Keratinocyte (primary cell): ENCODE measurements around the gene EDN2. TPM values are rescaled to one million over a fixed set of nuclear protein-coding genes. Genes with fewer than 3 reads are reported as not detected.

Experiments used
- DNase-seq: peaks from one replicate; pipeline ENCODE4 v3.0.0-alpha.2; 2011; ENCODE audit warnings: low read depth, missing footprints, low spot score
- FAIRE-seq: peaks from 2 replicates; lab custom pipeline; 2011; peaks lifted over from hg19 to GRCh38; lab: Jason Lieb, UNC
- H2AFZ ChIP-seq: 2 replicates; pipeline ENCODE4 v1.6.0; 2012; ENCODE audit warnings: low read length, control low read depth, inconsistent platforms; ENCODE audit not compliant: control insufficient read depth
- H3K27ac ChIP-seq: 2 replicates; pipeline ENCODE4 v1.5.1; 2011; ENCODE audit warnings: low read length; ENCODE audit not compliant: control insufficient read depth, insufficient read depth
- H3K27me3 ChIP-seq: 3 replicates; pipeline ENCODE4 v1.6.0; 2011; ENCODE audit warnings: low read length; ENCODE audit not compliant: control insufficient read depth, insufficient read depth; ENCODE audit errors: extremely low read depth
- H3K36me3 ChIP-seq, 2 experiments: 2 replicates in 1 of 2; 3 replicates in 1 of 2; pipeline ENCODE4 v1.5.1; 2011; ENCODE audit warnings: low read length in 2 of 2, mild to moderate bottlenecking in 1 of 2; ENCODE audit not compliant: control insufficient read depth in 2 of 2, insufficient read depth in 2 of 2; ENCODE audit errors: extremely low read depth in 1 of 2
- H3K4me1 ChIP-seq: 3 replicates; pipeline ENCODE4 v1.5.1; 2011; ENCODE audit warnings: low read length; ENCODE audit not compliant: control insufficient read depth, insufficient read depth; ENCODE audit errors: extremely low read depth
- H3K4me2 ChIP-seq: 3 replicates; pipeline ENCODE4 v1.6.0; 2011; ENCODE audit warnings: low read depth, low read length; ENCODE audit not compliant: control insufficient read depth, insufficient read depth; ENCODE audit errors: extremely low read depth
- H3K4me3 ChIP-seq, 3 experiments: fragments of 200-600 bp in 1 of 3; sonication (generic) in 1 of 3; 2 replicates in 2 of 3; 3 replicates in 1 of 3; pipeline ENCODE4 v1.5.1; 2011 to 2016; ENCODE audit warnings: low read length in 3 of 3, mild to moderate bottlenecking in 3 of 3, control low read depth in 2 of 3, inconsistent platforms in 1 of 3, low read depth in 1 of 3, mixed read lengths in 1 of 3, mixed run types in 1 of 3, moderate library complexity in 1 of 3; ENCODE audit not compliant: control insufficient read depth in 2 of 3, insufficient read depth in 2 of 3; ENCODE audit errors: extremely low read depth in 1 of 3
- H3K79me2 ChIP-seq: 2 replicates; pipeline ENCODE4 v1.6.0; 2012; ENCODE audit warnings: low read length; ENCODE audit not compliant: control insufficient read depth, insufficient read depth
- H3K9ac ChIP-seq: 3 replicates; pipeline ENCODE4 v1.6.0; 2011; ENCODE audit warnings: low read length; ENCODE audit not compliant: control insufficient read depth, insufficient read depth; ENCODE audit errors: extremely low read depth
- H3K9me1 ChIP-seq: 3 replicates; pipeline ENCODE4 v1.6.0; 2011; ENCODE audit warnings: low read length; ENCODE audit not compliant: control insufficient read depth, insufficient read depth; ENCODE audit errors: extremely low read depth
- H3K9me3 ChIP-seq: 2 replicates; pipeline ENCODE4 v1.5.1; 2012; ENCODE audit warnings: low read depth, low read length; ENCODE audit not compliant: control insufficient read depth
- H4K20me1 ChIP-seq: 3 replicates; pipeline ENCODE4 v1.6.0; 2011; ENCODE audit warnings: low read length; ENCODE audit not compliant: control insufficient read depth, insufficient read depth; ENCODE audit errors: extremely low read depth
- EZH2 ChIP-seq: IDR thresholded peaks from one replicate; pipeline ENCODE4 v1.6.1; 2012; ENCODE audit warnings: inconsistent platforms, mild to moderate bottlenecking, low read length, moderate library complexity
- dilution Hi-C: fragments of 300-500 bp; cut with MboI; formaldehyde crosslinking; loops from one replicate; pipeline ENCODE4 v1.7.0; 2020; ENCODE audit warnings: low sequenced_read_pairs; ENCODE audit not compliant: extremely low pct_ligation_motif_present
- polyA plus RNA-seq, 5 experiments: library from polyadenylated mRNA; depleted of rRNA in 3 of 5; stranded (reverse) in 3 of 5; stranded (forward) in 1 of 5; unstranded in 1 of 5; fragments of >200 nt; gene quantifications; 1 replicate in 1 of 5; 2 replicates in 3 of 5; 3 replicates in 1 of 5; pipeline versions ENCODE4 v1.2.1 to v1.2.3, GENCODE V29; 2011 to 2012; ENCODE audit warnings: missing spikeins in 2 of 5, low read depth in 1 of 5, low replicate concordance in 1 of 5
- TF ChIP-seq, protein P1 (sequence below), 3 experiments: IDR thresholded peaks in 1 of 3; conservative IDR thresholded peaks in 1 of 3; optimal IDR thresholded peaks in 1 of 3; 2 replicates in 2 of 3; 3 replicates in 1 of 3; pipeline versions ENCODE3 to v1.5.1; 2011; ENCODE audit warnings: low read length in 3 of 3, mild to moderate bottlenecking in 3 of 3, moderate library complexity in 2 of 3, control low read depth in 1 of 3, inconsistent platforms in 1 of 3; ENCODE audit not compliant: insufficient read depth in 2 of 3; ENCODE audit errors: extremely low read depth in 1 of 3

Gene EDN2
- polyA plus RNA-seq, 1 donor (not counting 4 experiments of a cell fraction or from before 2014, with no cell fraction given): 0.34 TPM

GRCh38 chr1:41435570-41436178 lies 48.8 kb downstream of the EDN2 start:
- TF ChIP-seq EZH2: no peak
- Histone ChIP-seq H3K4me3 (no peak overlapping the region), H3K9me3 (no peaks in the 10 kb centered on the region), H3K9me1 (no peaks in the 10 kb centered on the region), H4K20me1 (no peaks in the 10 kb centered on the region), H3K27ac (no peak overlapping the region), H3K27me3 (peaks cover 35% of the 10 kb centered on the region), H3K9ac (no peak overlapping the region), H3K79me2 (no peaks in the 10 kb centered on the region), H3K36me3 (no peaks in the 10 kb centered on the region), H3K4me1 (peaks cover 12% of the 10 kb centered on the region), H2AFZ (no peak overlapping the region), H3K4me2 (no peak overlapping the region)
- no peak for DNase-seq
- FAIRE-seq: no peak
- dilution Hi-C loops: no loop called here

GRCh38 chr1:41434748-41435449 lies 49.6 kb downstream of the EDN2 start:
- no peak for DNase-seq
- Histone ChIP-seq H3K79me2 (no peaks in the 10 kb centered on the region), H2AFZ (no peak overlapping the region), H4K20me1 (no peaks in the 10 kb centered on the region), H3K4me3 (no peak overlapping the region), H3K9me1 (no peaks in the 10 kb centered on the region), H3K27ac (no peak overlapping the region), H3K9me3 (no peaks in the 10 kb centered on the region), H3K36me3 (no peaks in the 10 kb centered on the region), H3K4me2 (no peak overlapping the region), H3K4me1 (peaks cover 12% of the 10 kb centered on the region), H3K27me3 (peaks cover 35% of the 10 kb centered on the region), H3K9ac (no peak overlapping the region)
- TF ChIP-seq, protein P1, sequence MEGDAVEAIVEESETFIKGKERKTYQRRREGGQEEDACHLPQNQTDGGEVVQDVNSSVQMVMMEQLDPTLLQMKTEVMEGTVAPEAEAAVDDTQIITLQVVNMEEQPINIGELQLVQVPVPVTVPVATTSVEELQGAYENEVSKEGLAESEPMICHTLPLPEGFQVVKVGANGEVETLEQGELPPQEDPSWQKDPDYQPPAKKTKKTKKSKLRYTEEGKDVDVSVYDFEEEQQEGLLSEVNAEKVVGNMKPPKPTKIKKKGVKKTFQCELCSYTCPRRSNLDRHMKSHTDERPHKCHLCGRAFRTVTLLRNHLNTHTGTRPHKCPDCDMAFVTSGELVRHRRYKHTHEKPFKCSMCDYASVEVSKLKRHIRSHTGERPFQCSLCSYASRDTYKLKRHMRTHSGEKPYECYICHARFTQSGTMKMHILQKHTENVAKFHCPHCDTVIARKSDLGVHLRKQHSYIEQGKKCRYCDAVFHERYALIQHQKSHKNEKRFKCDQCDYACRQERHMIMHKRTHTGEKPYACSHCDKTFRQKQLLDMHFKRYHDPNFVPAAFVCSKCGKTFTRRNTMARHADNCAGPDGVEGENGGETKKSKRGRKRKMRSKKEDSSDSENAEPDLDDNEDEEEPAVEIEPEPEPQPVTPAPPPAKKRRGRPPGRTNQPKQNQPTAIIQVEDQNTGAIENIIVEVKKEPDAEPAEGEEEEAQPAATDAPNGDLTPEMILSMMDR (optimal IDR thresholded peaks at IDR 0.05 in 1 of 3, IDR thresholded peaks at IDR 0.05 in 1 of 3, conservative IDR thresholded peaks at IDR 0.05 in 1 of 3; ENCODE audit: extremely low read depth in 1 of 3, insufficient read depth in 2 of 3, low read length in 3 of 3): no peak
- no peak for TF ChIP-seq EZH2
- no peak for FAIRE-seq
- dilution Hi-C loops: no loop called here
